ENCODE measurements around the gene DCDC2C. TPM values are rescaled to one million over a fixed set of nuclear protein-coding genes. Genes with fewer than 3 reads are reported as not detected.

The DCDC2C gene
- total RNA-seq, 1 experiment from 2014 or later: not detected

DNA sequence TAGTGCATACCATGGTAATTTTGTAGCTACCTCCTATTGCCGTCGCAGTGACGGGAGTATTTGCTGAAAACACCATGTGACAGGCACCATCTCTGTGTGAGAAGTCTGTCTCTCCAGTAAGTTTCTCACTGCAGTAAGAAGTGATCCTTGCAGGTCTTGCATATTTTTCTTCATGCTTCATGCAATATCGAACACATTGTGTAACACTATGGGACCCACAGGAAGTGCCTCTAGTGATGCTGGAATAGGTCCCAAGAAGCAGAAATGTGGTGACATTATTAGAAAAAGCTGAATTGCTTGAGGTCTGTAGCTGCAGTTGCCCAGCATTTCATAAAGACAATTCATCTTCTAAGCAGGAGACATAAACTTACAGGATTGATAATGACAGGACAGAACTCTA lies 167.6 kb downstream of the DCDC2C start:
- intact Hi-C loops (cut with micrococcal nuclease; ENCODE audit: unreplicated experiment): no loop called here
- Mint-ChIP-seq H3K36me3 (ENCODE audit: insufficient read depth, unreplicated experiment) (no peaks in the 10 kb centered on the region), H3K27me3 (ENCODE audit: insufficient read depth, unreplicated experiment) (peaks cover 4% of the 10 kb centered on the region), H3K9me3 (ENCODE audit: unreplicated experiment) (no peaks in the 10 kb centered on the region), H3K4me1 (ENCODE audit: low read depth, unreplicated experiment) (no peaks in the 10 kb centered on the region), H3K27ac (ENCODE audit: unreplicated experiment) (no peak overlapping the region), H3K4me3 (ENCODE audit: unreplicated experiment) (no peak overlapping the region)
- POLR2A ChIA-PET: no interaction called here
- TF ChIP-seq, protein P1, sequence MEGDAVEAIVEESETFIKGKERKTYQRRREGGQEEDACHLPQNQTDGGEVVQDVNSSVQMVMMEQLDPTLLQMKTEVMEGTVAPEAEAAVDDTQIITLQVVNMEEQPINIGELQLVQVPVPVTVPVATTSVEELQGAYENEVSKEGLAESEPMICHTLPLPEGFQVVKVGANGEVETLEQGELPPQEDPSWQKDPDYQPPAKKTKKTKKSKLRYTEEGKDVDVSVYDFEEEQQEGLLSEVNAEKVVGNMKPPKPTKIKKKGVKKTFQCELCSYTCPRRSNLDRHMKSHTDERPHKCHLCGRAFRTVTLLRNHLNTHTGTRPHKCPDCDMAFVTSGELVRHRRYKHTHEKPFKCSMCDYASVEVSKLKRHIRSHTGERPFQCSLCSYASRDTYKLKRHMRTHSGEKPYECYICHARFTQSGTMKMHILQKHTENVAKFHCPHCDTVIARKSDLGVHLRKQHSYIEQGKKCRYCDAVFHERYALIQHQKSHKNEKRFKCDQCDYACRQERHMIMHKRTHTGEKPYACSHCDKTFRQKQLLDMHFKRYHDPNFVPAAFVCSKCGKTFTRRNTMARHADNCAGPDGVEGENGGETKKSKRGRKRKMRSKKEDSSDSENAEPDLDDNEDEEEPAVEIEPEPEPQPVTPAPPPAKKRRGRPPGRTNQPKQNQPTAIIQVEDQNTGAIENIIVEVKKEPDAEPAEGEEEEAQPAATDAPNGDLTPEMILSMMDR (IDR thresholded peaks at IDR 0.05; ENCODE audit: insufficient read depth in 1 of 2, low read depth in 1 of 2, low read length in 1 of 2, severe bottlenecking in 1 of 2, unreplicated experiment in 1 of 2): no peak
- no TSS peak for BruUV-seq (replicated peaks)
- Histone ChIP-seq H3K4me1 (no peaks in the 10 kb centered on the region), H3K36me3 (ENCODE audit: control insufficient read depth, insufficient read depth, low read length) (no peaks in the 10 kb centered on the region), H3K9me3 (no peaks in the 10 kb centered on the region), H3K27me3 (replicated peaks; ENCODE audit: control insufficient read depth, insufficient read depth, low read length) (no peaks in the 10 kb centered on the region), H3K4me3 (ENCODE audit: low read depth, low read length) (no peak overlapping the region)
- DNase-seq: no peak
- CTCF ChIA-PET: no interaction called here

GRCh38 chr2:3872451-3872850 lies 169.1 kb downstream of the DCDC2C start:
- H3K4me3 Mint-ChIP-seq (ENCODE audit: unreplicated experiment): no peak overlapping the region
- Histone ChIP-seq H3K4me3 (ENCODE audit: low read depth, low read length) (no peak overlapping the region), H3K27me3 (replicated peaks; ENCODE audit: control insufficient read depth, insufficient read depth, low read length) (no peaks in the 10 kb centered on the region), H3K36me3 (ENCODE audit: control insufficient read depth, insufficient read depth, low read length) (no peaks in the 10 kb centered on the region), H3K9me3 (no peaks in the 10 kb centered on the region), H3K4me1 (no peaks in the 10 kb centered on the region)
- ChIA-PET POLR2A (no interaction called here), CTCF (no interaction called here)
- no peak for DNase-seq
- H3K4me1 Mint-ChIP-seq (ENCODE audit: low read depth, unreplicated experiment): no peaks in the 10 kb centered on the region
- no peak overlapping the region for H3K27ac Mint-ChIP-seq (ENCODE audit: unreplicated experiment)
- no peaks in the 10 kb centered on the region for H3K36me3 Mint-ChIP-seq (ENCODE audit: insufficient read depth, unreplicated experiment)
- H3K27me3 Mint-ChIP-seq (ENCODE audit: insufficient read depth, unreplicated experiment): peaks cover 4% of the 10 kb centered on the region
- TF ChIP-seq, protein P1 (IDR thresholded peaks at IDR 0.05; ENCODE audit: insufficient read depth in 1 of 2, low read depth in 1 of 2, low read length in 1 of 2, severe bottlenecking in 1 of 2, unreplicated experiment in 1 of 2): no peak
- intact Hi-C loops (cut with micrococcal nuclease; ENCODE audit: unreplicated experiment): no loop called here
- no peaks in the 10 kb centered on the region for H3K9me3 Mint-ChIP-seq (ENCODE audit: unreplicated experiment)
- no TSS peak for BruUV-seq (replicated peaks)

- H3K27me3 ChIP-seq (replicated peaks; ENCODE audit: control insufficient read depth, insufficient read depth, low read length): no peaks in the 10 kb centered on the region
- no peaks in the 10 kb centered on the region for H3K36me3 Mint-ChIP-seq (ENCODE audit: insufficient read depth, unreplicated experiment)
- H3K4me1 Mint-ChIP-seq (ENCODE audit: low read depth, unreplicated experiment): no peaks in the 10 kb centered on the region
- no peaks in the 10 kb centered on the region for H3K9me3 ChIP-seq
- H3K36me3 ChIP-seq (ENCODE audit: control insufficient read depth, insufficient read depth, low read length): no peaks in the 10 kb centered on the region
- H3K27me3 Mint-ChIP-seq (ENCODE audit: insufficient read depth, unreplicated experiment): peaks cover 9% of the 10 kb centered on the region
- H3K4me3 ChIP-seq (ENCODE audit: low read depth, low read length): no peak overlapping the region
- ChIA-PET POLR2A (no interaction called here), CTCF (no interaction called here)
- no peaks in the 10 kb centered on the region for H3K4me1 ChIP-seq
- no peaks in the 10 kb centered on the region for H3K9me3 Mint-ChIP-seq (ENCODE audit: unreplicated experiment)
- H3K4me3 Mint-ChIP-seq (ENCODE audit: unreplicated experiment): no peak overlapping the region
- no peak overlapping the region for H3K27ac Mint-ChIP-seq (ENCODE audit: unreplicated experiment)
- intact Hi-C loops (cut with micrococcal nuclease; ENCODE audit: unreplicated experiment): no loop called here
- BruUV-seq (replicated peaks): no TSS peak
- TF ChIP-seq, protein P1 (IDR thresholded peaks at IDR 0.05; ENCODE audit: insufficient read depth in 1 of 2, low read depth in 1 of 2, low read length in 1 of 2, severe bottlenecking in 1 of 2, unreplicated experiment in 1 of 2): no peak
- no peak for DNase-seq
Observed at GRCh38 chr2:3873899-3874298, 170.5 kb downstream of the DCDC2C start.
